ENCODE data around the gene PPP2R5A. TPM values are rescaled to one million over a fixed set of nuclear protein-coding genes. Genes with fewer than 3 reads are reported as not detected.

PPP2R5A gene
- total and polyA plus RNA-seq, 10 donors = 34.9 to 82.5 (median 68.7) TPM

DNA sequence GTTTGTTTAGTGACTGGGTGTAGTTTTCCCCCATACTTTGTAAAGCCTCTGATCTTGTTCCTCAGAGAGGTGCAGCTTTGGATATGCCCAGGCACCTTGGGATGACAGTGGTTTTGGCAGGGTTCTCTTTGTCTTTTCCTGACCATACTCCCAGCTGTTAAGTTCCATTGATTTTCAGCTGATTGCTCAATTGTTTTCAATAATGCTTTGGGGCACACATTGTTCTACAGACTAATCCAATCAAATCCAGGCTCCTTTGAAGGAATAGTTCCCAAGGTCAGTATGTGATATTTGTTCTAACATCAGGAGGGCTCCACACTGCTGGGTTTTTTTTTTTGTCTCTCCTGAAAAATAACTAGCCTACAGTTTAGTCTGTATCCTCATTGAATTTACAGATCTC is 24.8 kb downstream of the PPP2R5A start:
- DNase-seq = no peak
- peaks cover 0 to 51% (median 0%) of the 10 kb centered on the region in 6 donors for H3K36me3 ChIP-seq
- peaks cover 0 to 79% (median 21%) of the 10 kb centered on the region in 6 donors for H3K4me1 ChIP-seq
- peak overlapping the region in 1 of 8 donors; percentile 36 for H3K27ac ChIP-seq
- peaks cover 0 to 12% (median 3%) of the 10 kb centered on the region in 8 donors for H3K9me3 ChIP-seq
- TF ChIP-seq POLR2AphosphoS5 (IDR thresholded peaks at IDR 0.05) = no peak
- TF ChIP-seq CTCF (IDR thresholded peaks at IDR 0.05 in 8 of 11, conservative IDR thresholded peaks at IDR 0.05 in 3 of 11) = no peak
- no peak for TF ChIP-seq POLR2A (IDR thresholded peaks at IDR 0.05)
- H3K4me3 ChIP-seq = no peak overlapping the region
- intact Hi-C loops (cut with DNase I; ENCODE audit: low total_unique reads) = loop anchor here (10.0 kb wide), 1 partner anchor 145 kb away; no protein-coding TSS in a partner anchor
- H3K27me3 ChIP-seq (replicated peaks in 1 of 7) = no peaks in the 10 kb centered on the region

GRCh38 chr1:212310383-212310782 is 25.2 kb downstream of the PPP2R5A start:
- H3K27ac ChIP-seq = peak overlapping the region in 2 of 8 donors; percentile 5 to 36
- H3K36me3 ChIP-seq = peaks cover 0 to 51% (median 0%) of the 10 kb centered on the region in 6 donors
- H3K4me3 ChIP-seq = no peak overlapping the region
- no peak for TF ChIP-seq POLR2A (IDR thresholded peaks at IDR 0.05)
- TF ChIP-seq POLR2AphosphoS5 (IDR thresholded peaks at IDR 0.05) = no peak
- TF ChIP-seq CTCF (IDR thresholded peaks at IDR 0.05 in 8 of 11, conservative IDR thresholded peaks at IDR 0.05 in 3 of 11) = no peak
- peaks cover 0 to 79% (median 20%) of the 10 kb centered on the region in 6 donors for H3K4me1 ChIP-seq
- intact Hi-C loops (cut with DNase I; ENCODE audit: low total_unique reads) = loop anchor here (10.0 kb wide), 1 partner anchor 144 kb away; no protein-coding TSS in a partner anchor
- DNase-seq = no peak
- peaks cover 0 to 12% (median 3%) of the 10 kb centered on the region in 8 donors for H3K9me3 ChIP-seq
- 69 to 81% (median 76%) methylated on average over 3 of the region's 3 CpGs for WGBS, 5 donors
- H3K27me3 ChIP-seq (replicated peaks in 1 of 7) = no peaks in the 10 kb centered on the region

- Histone ChIP-seq H3K27me3 (replicated peaks in 1 of 7) (no peaks in the 10 kb centered on the region), H3K4me3 (no peak overlapping the region), H3K9me3 (peaks cover 0 to 12% (median 3%) of the 10 kb centered on the region in 8 donors), H3K4me1 (peaks cover 8 to 80% (median 32%) of the 10 kb centered on the region in 6 donors), H3K36me3 (peaks cover 0 to 47% (median 0%) of the 10 kb centered on the region in 6 donors), H3K27ac (no peak overlapping the region)
- intact Hi-C loops (cut with DNase I; ENCODE audit: low total_unique reads) = loop anchor here (10.0 kb wide), 1 partner anchor 143 kb away; no protein-coding TSS in a partner anchor
- WGBS, 5 donors = 89 to 99% (median 91%) methylated on average over 2 of the region's 2 CpGs
- TF ChIP-seq POLR2AphosphoS5 (IDR thresholded peaks at IDR 0.05) (no peak), CTCF (IDR thresholded peaks at IDR 0.05 in 8 of 11, conservative IDR thresholded peaks at IDR 0.05 in 3 of 11) (no peak), POLR2A (IDR thresholded peaks at IDR 0.05) (no peak)
- DNase-seq = no peak
Observed at GRCh38 chr1:212311836-212312497, 26.8 kb downstream of the PPP2R5A start.

DNA sequence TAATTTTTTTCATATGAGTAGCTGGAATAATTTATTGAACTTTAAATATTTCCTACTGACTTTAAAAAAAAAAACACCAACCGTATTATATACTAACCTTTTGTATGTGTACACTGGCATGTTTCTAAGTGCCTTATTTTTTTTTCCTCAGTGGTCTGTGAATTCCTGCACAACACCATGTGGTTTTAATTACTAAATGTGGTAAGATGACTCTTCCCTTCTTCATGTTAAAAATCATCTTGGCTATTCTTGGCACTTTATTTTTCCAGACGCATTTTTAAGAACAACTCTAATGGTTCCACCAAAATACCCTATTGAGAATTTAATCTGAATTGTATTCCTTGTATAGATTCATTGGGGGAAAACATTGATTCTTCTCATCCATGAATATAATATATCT is 28.4 kb downstream of the PPP2R5A start:
- Histone ChIP-seq H3K27ac (no peak overlapping the region), H3K4me3 (no peak overlapping the region), H3K9me3 (peaks cover 0 to 12% (median 3%) of the 10 kb centered on the region in 8 donors), H3K36me3 (peaks cover 0 to 38% (median 0%) of the 10 kb centered on the region in 6 donors), H3K4me1 (peaks cover 8 to 82% (median 41%) of the 10 kb centered on the region in 6 donors), H3K27me3 (replicated peaks in 1 of 7) (no peaks in the 10 kb centered on the region)
- TF ChIP-seq CTCF (IDR thresholded peaks at IDR 0.05 in 8 of 11, conservative IDR thresholded peaks at IDR 0.05 in 3 of 11) (no peak), POLR2AphosphoS5 (IDR thresholded peaks at IDR 0.05) (no peak), POLR2A (IDR thresholded peaks at IDR 0.05) (no peak)
- WGBS, 5 donors = 77 to 83% (median 78%) methylated on average over 2 of the region's 2 CpGs
- DNase-seq = no peak
- intact Hi-C loops (cut with DNase I; ENCODE audit: low total_unique reads) = loop anchor here (10.0 kb wide), 1 partner anchor 141 kb away; no protein-coding TSS in a partner anchor

Data from spleen (tissue), 11 donors.